Cardiac fibroblast (primary cell): ENCODE measurements around the gene ZNF384.

Experiments
- DNase-seq, 2 donors: peaks; one replicate each; pipeline versions ENCODE4 v3.0.0 to v3.0.0-alpha.2; 2010; ENCODE audit warnings: low read depth in 2 of 2
- H3K4me3 ChIP-seq, 2 donors: replicated peaks in 1 of 2; 1 replicate in 1 of 2; 2 replicates in 1 of 2; pipeline ENCODE4 v1.5.1; 2011; ENCODE audit warnings: low read depth in 2 of 2, low read length in 2 of 2, mild to moderate bottlenecking in 2 of 2, moderate library complexity in 1 of 2
- TF ChIP-seq, protein P1 (sequence below): IDR thresholded peaks from one replicate; pipeline ENCODE4 v1.5.1; 2011; ENCODE audit warnings: low read depth, mild to moderate bottlenecking, low read length, inconsistent platforms

Gene ZNF384

DNA sequence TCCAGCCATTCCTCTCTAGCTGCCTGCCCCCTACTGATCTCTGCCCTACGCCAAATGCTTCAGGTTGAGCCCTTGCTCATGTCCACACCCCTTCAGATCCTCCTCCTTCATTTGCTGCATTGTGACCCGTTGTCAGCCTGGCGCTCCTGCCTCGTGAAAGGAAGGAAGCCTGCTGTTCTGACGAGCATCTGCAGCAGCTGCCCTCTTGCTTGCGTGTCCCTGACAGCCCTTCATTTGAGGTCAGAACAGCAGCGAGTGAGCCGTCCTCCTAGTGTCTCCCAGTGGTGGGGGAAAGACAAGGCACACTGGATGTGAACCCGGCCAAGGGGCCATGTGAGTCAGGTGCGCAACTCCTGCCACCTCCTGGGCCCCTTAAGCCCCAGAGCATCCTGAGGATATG, 14.5 kb upstream of the ZNF384 start:
- H3K4me3 ChIP-seq = no peak overlapping the region
- no peak for DNase-seq
- TF ChIP-seq, protein P1, sequence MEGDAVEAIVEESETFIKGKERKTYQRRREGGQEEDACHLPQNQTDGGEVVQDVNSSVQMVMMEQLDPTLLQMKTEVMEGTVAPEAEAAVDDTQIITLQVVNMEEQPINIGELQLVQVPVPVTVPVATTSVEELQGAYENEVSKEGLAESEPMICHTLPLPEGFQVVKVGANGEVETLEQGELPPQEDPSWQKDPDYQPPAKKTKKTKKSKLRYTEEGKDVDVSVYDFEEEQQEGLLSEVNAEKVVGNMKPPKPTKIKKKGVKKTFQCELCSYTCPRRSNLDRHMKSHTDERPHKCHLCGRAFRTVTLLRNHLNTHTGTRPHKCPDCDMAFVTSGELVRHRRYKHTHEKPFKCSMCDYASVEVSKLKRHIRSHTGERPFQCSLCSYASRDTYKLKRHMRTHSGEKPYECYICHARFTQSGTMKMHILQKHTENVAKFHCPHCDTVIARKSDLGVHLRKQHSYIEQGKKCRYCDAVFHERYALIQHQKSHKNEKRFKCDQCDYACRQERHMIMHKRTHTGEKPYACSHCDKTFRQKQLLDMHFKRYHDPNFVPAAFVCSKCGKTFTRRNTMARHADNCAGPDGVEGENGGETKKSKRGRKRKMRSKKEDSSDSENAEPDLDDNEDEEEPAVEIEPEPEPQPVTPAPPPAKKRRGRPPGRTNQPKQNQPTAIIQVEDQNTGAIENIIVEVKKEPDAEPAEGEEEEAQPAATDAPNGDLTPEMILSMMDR = no peak

DNA sequence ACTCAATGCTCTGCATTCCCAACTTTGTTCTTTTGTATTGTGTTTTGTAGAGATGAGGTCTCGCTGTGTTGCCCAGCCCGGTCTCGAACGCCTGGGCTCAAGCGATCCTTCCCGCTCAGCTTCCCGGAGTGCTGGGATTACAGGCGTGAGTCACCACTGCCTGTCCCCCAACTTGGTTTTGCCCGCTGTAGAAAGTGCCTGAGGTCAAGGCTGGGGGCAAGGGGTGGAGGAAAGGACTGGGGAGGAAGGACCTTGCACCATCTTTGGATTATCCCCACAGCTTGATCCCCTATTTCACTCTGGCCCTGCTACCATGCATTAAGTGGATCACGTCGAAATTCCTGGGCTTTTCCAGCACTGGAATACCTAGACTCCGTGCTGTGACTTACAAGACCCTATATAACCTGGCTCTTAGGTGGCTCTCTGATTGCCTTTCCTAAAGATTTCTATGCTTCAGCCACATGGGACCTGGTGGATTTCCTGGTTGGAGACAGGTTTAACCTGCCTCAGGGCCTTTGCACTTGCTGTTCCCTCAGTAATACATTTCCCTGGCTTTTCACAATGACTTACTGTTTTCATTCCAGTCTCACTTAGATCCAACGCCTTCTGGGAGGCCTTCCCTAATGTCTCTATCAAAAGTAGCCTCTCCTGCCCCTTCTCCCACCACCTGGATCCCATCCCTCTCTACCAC, 12.0 kb upstream of the ZNF384 start:
- no peak for DNase-seq
- peak overlapping the region; percentile 31 to 42 for H3K4me3 ChIP-seq
- TF ChIP-seq, protein P1 = no peak

DNA sequence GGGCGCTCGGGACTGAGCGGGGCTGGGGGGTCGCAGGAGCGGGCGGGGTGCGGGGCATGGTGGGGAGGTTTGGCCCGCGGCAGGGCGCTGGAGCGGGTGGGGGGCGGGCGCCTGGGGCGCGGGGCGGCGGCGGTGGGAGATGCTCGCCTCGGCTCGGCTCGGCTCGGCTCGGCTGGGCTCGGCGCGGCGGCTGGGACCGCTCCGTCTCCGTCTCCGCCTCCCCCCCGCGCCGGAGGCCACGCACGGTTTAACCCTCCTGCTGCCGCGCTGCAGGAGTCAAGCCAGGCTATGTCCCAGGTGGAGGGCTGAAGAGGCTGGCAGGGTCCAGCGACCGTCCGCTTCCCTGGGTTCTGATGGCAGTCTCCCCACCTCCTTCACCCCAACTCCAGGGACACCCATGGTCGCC, 11.5 kb upstream of the ZNF384 start, which contains the start of gene PIANP:
TSS of gene PIANP (minus strand) at position 170 of the 406 bp plus-strand sequence. CDS start 2,754 bp downstream, outside the sequence.
- TF ChIP-seq, protein P1 = no peak
- peak within 1 kb of the TSS; percentile 35 to 42 for H3K4me3 ChIP-seq
- peak in 1 of 2 donors; percentile 24 for DNase-seq

DNA sequence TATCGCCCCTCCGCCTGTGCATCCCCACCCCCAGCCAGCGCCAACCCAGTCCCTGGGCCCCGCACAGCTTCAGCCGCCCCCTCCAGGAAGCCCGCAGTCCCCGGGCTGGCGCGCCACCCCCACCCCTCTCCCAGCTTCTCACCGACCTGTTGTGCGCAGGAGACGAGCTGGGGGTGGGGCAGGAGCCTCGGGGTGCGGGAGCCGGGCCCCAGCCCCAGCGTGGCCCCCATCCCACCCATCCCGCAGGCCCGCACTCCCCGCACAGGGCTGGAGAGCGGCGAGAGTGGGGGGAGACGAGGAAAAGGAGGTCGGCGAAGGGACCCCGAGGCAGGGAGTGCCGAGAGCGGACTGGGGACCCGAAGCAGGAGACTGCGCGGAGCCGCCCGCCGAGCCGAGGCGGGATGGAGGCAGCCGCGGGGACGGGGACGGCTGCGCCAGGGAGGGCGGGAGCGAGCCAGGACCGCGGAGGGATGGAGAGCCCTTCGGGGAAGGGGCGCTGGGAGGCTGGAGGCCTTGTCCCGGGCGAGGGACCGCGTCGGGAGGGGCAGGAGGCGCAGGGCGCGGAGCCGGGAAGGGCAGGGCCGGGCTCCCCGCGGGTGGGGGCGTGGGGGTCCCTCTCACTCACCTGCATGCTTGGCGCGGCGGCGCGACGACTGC, 10.9 kb upstream of the ZNF384 start:
- TF ChIP-seq, protein P1 = no peak
- DNase-seq = no peak
- H3K4me3 ChIP-seq = peak overlapping the region; percentile 35 to 38

DNA sequence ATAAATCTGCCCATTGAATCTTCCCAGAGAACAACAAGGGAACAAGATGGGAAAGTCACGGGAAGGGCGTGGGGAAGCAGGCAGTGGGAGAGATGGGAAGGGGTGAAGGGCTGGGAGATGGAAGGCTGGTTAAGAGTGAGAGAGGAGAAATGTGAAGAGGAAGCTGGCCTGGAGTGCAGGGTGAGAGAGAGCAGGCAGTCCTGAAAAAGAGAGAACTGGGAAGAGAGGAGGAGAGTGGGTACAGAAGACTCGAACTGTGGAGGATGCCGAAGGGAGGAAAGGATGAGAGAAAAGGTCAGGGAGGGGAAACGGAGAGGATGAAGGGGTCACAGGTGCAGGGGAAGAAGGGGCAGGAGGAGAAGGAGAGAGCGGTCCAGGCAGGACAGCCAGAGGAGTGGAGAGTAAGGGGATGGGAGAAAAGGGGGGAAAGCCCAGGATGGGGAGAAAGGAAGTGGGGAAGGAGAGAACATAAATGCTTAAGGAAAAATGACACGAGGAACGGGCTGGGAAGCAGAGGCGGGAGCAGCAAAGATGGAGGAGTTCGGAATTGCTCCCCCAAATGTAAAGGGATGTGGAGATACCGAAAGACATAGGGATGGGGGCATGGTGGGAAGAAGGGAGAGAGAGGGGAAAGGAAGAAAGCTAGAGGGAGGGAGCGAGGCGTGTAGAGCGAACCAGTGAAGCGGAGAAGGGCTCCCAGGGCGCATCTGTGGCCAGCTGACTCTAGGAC, 10.2 kb upstream of the ZNF384 start:
- peak overlapping the region; percentile 35 to 38 for H3K4me3 ChIP-seq
- TF ChIP-seq, protein P1 = no peak
- DNase-seq = no peak

DNA sequence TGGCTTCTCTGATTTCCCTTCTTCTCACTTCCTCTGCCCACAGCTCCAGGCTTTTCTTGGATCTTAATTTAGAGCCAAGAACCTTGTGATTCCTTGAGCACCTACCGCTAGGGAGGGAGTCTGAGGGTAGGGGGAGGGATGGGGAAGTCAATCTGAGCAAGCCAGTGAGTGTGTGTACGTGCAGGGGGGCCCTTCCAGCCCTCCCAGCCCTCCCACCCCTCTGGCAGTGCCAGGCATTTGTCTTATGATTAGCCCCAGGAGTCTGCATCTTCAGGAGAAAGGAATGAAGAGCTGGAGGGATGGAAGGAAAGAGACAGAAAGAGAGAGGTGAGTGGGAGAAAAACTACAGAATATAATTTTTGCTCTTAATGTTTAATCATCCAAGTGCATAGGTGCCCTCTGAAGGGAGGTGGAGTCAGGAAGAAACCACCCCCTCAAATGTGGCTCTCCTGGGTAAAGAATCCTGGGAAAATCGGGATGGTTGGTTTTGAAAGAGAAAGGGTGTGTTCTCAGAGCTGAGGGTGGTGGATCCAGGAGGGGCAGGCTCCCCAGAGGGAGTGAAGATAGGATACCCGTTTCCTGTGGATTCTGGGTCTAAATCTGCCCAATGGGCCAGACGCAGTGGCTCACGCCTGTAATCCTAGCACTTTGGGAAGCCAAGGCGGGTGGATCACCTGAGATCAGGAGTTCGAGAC, 9.3 kb upstream of the ZNF384 start:
- no peak for DNase-seq

More for the DNA sequence above, 9.3 kb upstream of the ZNF384 start:
- no peak overlapping the region for H3K4me3 ChIP-seq
- TF ChIP-seq, protein P1 = no peak
